Measurements from ENCODE around the gene MPPED1.

GRCh38 chr22:43408009-43408408 is 3.8 kb upstream of the MPPED1 start:
- TF ChIP-seq CTCF (conservative IDR thresholded peaks at IDR 0.05) (no peak), ZFX (IDR thresholded peaks at IDR 0.05) (no peak)

All from C4-2B (cell line).